Astrocyte (in vitro differentiated cells and primary cell): Measurements from ENCODE around the gene NEURL1.

Source experiments
- EZH2 ChIP-seq: IDR thresholded peaks from 2 replicates; pipeline ENCODE4 v1.6.1; 2012; ENCODE audit warnings: mild to moderate bottlenecking, low read length, inconsistent platforms; ENCODE audit not compliant: insufficient read depth
- TF ChIP-seq, protein P1 (sequence below): IDR thresholded peaks from 2 replicates; pipeline ENCODE4 v1.5.1; 2011; ENCODE audit warnings: low read depth, mild to moderate bottlenecking, inconsistent platforms, low read length, moderate library complexity; ENCODE audit not compliant: insufficient read depth

- TF ChIP-seq, protein P1, sequence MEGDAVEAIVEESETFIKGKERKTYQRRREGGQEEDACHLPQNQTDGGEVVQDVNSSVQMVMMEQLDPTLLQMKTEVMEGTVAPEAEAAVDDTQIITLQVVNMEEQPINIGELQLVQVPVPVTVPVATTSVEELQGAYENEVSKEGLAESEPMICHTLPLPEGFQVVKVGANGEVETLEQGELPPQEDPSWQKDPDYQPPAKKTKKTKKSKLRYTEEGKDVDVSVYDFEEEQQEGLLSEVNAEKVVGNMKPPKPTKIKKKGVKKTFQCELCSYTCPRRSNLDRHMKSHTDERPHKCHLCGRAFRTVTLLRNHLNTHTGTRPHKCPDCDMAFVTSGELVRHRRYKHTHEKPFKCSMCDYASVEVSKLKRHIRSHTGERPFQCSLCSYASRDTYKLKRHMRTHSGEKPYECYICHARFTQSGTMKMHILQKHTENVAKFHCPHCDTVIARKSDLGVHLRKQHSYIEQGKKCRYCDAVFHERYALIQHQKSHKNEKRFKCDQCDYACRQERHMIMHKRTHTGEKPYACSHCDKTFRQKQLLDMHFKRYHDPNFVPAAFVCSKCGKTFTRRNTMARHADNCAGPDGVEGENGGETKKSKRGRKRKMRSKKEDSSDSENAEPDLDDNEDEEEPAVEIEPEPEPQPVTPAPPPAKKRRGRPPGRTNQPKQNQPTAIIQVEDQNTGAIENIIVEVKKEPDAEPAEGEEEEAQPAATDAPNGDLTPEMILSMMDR = no peak
- TF ChIP-seq EZH2 = no peak
These were observed 46.3 kb upstream of the NEURL1 start for GRCh38 chr10:103447187-103447586.
